ENCODE data around the gene SURF1. TPM values are rescaled to one million over a fixed set of nuclear protein-coding genes. Genes with fewer than 3 reads are reported as not detected.
"Not testable (repeated sequence)": the region's sequence is repeated elsewhere in the genome, so short reads cannot be mapped to it uniquely, and the experiment has no call there.

Gene SURF1
- polyA plus RNA-seq, 4 donors, result 34.5 to 46.9 (median 43.5) TPM

GRCh38 chr9:133327834-133328484, 28.3 kb downstream of the SURF1 start:
- no peak for DNase-seq (ENCODE audit: low read depth in 4 of 4, low spot score in 2 of 4)

- DNase-seq (ENCODE audit: low read depth in 4 of 4, low spot score in 2 of 4), result not testable (repeated sequence)
Observed at GRCh38 chr9:133327021-133327420, 29.3 kb downstream of the SURF1 start.

GRCh38 chr9:133323991-133324703, 32.1 kb downstream of the SURF1 start:
- DNase-seq (ENCODE audit: low read depth in 4 of 4, low spot score in 2 of 4), result no peak

- no peak for DNase-seq (ENCODE audit: low read depth in 4 of 4, low spot score in 2 of 4)
Observed at GRCh38 chr9:133323211-133323610, 33.1 kb downstream of the SURF1 start.

GRCh38 chr9:133322701-133323100, 33.6 kb downstream of the SURF1 start:
- no peak for DNase-seq (ENCODE audit: low read depth in 4 of 4, low spot score in 2 of 4)

DNA sequence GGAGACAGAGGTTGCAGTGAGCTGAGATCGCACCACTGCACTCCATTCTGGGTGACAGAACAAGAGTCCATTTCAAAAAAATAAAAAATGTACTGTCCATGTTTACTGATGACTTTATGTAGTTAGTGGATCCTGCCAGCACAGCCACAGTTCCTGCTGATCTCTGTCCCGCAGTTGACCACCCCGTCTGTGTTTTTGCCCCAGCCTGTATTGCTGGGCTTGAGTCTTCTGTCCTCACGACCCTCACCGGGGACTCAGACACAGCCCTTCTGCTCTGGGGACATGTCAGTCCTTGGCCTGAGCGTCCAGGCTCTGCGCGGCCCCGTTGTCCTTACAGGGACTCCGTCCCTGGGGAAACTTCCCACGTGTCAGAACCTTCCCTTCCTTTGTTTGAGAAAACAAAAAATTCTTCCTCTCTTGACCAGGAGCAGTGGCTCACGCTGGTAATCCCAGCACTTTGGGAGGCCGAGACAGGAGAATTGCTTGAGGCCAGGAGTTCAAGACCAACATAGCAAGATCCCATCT, 34.8 kb downstream of the SURF1 start:
- no peak for DNase-seq (ENCODE audit: low read depth in 4 of 4, low spot score in 2 of 4)

GRCh38 chr9:133320421-133320881, 35.8 kb downstream of the SURF1 start:
- no peak for DNase-seq (ENCODE audit: low read depth in 4 of 4, low spot score in 2 of 4)

DNA sequence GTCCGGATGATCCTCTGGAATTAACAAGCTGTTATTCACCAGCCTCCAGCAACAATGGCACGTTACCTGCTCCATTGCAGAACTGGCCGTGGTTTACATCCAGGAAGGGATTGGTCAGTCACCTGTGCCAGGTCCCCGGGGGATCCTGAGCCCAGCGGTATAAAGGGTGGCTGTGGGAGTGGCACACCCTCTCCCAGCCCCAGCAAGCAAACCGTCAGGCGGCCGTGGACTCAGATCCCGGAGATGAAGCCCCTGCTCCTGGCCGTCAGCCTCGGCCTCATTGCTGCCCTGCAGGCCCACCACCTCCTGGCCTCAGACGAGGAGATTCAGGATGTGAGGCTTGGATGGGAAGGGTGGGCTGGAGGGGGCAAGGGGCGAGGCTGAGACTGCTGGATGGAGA, 38.7 kb downstream of the SURF1 start:
- not testable (repeated sequence) for DNase-seq (ENCODE audit: low read depth in 4 of 4, low spot score in 2 of 4)

GRCh38 chr9:133315997-133316396, 40.3 kb downstream of the SURF1 start:
- DNase-seq (ENCODE audit: low read depth in 4 of 4, low spot score in 2 of 4), result no peak

DNA sequence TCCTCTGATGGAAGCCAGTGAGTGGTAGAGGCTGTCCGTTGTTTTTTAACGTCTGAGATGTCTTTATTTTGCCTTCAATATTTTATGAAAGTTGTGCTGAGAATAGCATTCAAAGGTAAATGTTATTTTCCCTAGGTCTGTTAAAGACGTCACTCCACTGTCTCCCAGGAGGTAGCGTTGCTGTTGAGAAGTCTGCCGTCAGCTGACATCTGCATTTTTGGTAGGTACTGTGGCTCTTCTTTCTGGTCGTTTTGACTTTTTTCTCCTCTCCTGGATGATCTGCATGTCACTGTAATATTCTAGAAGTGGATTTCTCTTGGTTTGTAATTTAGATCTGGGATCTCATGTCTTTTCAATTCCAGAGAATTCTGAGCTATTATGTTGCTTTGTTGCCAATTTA, 46.7 kb downstream of the SURF1 start:
- no peak for DNase-seq (ENCODE audit: low read depth in 4 of 4, low spot score in 2 of 4)

GRCh38 chr9:133307301-133307700, 49.0 kb downstream of the SURF1 start:
- DNase-seq (ENCODE audit: low read depth in 4 of 4, low spot score in 2 of 4), result no peak

DNA sequence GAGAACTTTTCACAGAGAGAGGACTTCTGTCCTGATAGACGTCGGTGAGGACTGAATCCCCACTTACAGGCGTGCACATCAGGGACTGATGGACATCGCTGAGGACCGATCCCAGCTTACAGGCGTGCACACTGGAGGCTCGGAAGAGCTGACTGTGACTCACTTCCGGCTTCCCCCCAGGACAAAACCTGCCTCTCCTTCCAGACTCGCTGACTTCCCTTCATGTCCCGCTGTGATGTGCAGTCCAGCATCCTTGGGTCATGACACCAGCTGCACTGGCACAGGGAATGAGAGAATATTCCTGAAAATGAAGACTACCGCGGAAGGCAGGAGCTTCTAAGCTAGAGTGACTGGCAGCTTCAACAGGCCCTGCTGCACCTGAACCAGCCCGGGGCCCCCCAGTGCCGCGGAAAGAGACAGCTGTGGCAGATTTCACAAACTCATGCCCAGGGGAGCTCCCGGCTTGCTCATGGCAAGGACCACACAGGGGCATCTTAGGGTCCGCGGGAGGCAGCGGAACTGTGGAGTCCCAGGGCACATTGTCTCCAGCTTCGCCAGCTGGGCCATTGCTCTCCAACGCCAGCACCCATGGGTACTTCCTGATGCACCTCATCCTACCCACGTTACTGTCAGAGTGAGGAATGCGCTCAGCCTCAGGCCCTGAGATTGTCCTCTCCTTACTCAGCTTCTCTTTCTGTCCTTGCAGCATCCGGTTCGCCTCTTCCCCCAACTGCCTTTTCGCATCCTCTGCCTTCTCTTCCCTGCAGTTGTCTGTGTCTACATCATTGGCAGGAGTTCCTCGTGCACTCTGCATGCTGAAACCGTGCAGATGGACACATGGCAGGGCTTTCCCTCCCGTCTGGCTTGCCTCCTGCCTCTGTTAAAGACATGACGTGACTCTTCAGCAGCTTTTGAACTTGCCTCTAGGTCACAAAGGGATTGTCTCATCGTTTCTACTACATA, 49.8 kb downstream of the SURF1 start:
- no peak for DNase-seq (ENCODE audit: low read depth in 4 of 4, low spot score in 2 of 4)

GRCh38 chr9:133305731-133306130, 50.6 kb downstream of the SURF1 start:
- DNase-seq (ENCODE audit: low read depth in 4 of 4, low spot score in 2 of 4), result no peak

- no peak for DNase-seq (ENCODE audit: low read depth in 4 of 4, low spot score in 2 of 4)
Observed at GRCh38 chr9:133304477-133305377, 51.6 kb downstream of the SURF1 start.

DNA sequence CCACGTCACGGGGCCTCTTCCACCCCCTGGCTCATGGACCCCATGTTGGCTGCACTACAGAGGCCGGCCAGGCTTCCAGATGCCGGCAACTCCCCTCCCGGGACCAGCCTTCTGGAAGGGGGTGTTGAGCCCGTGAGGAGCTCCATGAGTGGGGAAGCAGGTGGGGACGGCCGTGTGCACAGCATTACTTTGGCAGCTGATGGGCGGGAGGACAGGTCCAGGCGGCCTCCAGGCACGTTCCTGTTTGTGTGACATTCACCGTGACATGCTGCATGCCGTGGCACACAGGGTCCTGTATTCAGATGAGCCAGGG, 52.2 kb downstream of the SURF1 start:
- no peak for DNase-seq (ENCODE audit: low read depth in 4 of 4, low spot score in 2 of 4)

GRCh38 chr9:133303266-133304157, 52.8 kb downstream of the SURF1 start:
- no peak for DNase-seq (ENCODE audit: low read depth in 4 of 4, low spot score in 2 of 4)
